Measurements from ENCODE around the gene MAS1L. TPM values are rescaled to one million over a fixed set of nuclear protein-coding genes. Genes with fewer than 3 reads are reported as not detected.

MAS1L gene
- total RNA-seq, 1 donor from 2014 or later = not detected

- no peaks in the 10 kb centered on the region for H3F3A ChIP-seq (ENCODE audit: low read depth)
- no peaks in the 10 kb centered on the region for H3K27me3 Mint-ChIP-seq (ENCODE audit: insufficient read depth, low read depth)
- H3K4me3 ChIP-seq = no peak overlapping the region
- H3K36me3 Mint-ChIP-seq = no peaks in the 10 kb centered on the region
- no peak for TF ChIP-seq EZH2 (IDR thresholded peaks at IDR 0.05)
- no peak for TF ChIP-seq EZH2phosphoT487 (IDR thresholded peaks at IDR 0.05)
- no peak for TF ChIP-seq CTCF (IDR thresholded peaks at IDR 0.05)
- no peak overlapping the region for H3K27ac ChIP-seq
- no peak overlapping the region for H3K9ac ChIP-seq
- no peaks in the 10 kb centered on the region for H3K4me1 Mint-ChIP-seq
- H3K79me2 ChIP-seq (ENCODE audit: low read depth) = no peaks in the 10 kb centered on the region
- H3K4me2 ChIP-seq = no peak overlapping the region
- H3K27ac Mint-ChIP-seq = no peak overlapping the region
- H3K27me3 ChIP-seq = no peaks in the 10 kb centered on the region
- no peaks in the 10 kb centered on the region for H4K20me1 ChIP-seq (ENCODE audit: low read depth)
- H3K36me3 ChIP-seq = no peaks in the 10 kb centered on the region
- DNase-seq (ENCODE audit: low spot score) = no peak
- no peak overlapping the region for H3K4me3 Mint-ChIP-seq
- H3K9me3 ChIP-seq (ENCODE audit: low read depth) = no peaks in the 10 kb centered on the region
- H3K4me1 ChIP-seq = no peaks in the 10 kb centered on the region
- H2AFZ ChIP-seq (replicated peaks) = no peak overlapping the region
- H3K9me3 Mint-ChIP-seq = no peaks in the 10 kb centered on the region
Observed at GRCh38 chr6:29530671-29531310, 43.0 kb upstream of the MAS1L start.

GRCh38 chr6:29529956-29530355, 42.2 kb upstream of the MAS1L start:
- Histone ChIP-seq H3K27ac (no peak overlapping the region), H3K27me3 (no peaks in the 10 kb centered on the region), H2AFZ (replicated peaks) (no peak overlapping the region), H3K79me2 (ENCODE audit: low read depth) (no peaks in the 10 kb centered on the region), H3F3A (ENCODE audit: low read depth) (no peaks in the 10 kb centered on the region), H3K36me3 (no peaks in the 10 kb centered on the region), H3K4me3 (no peak overlapping the region), H4K20me1 (ENCODE audit: low read depth) (no peaks in the 10 kb centered on the region), H3K9ac (no peak overlapping the region), H3K9me3 (ENCODE audit: low read depth) (no peaks in the 10 kb centered on the region), H3K4me2 (no peak overlapping the region), H3K4me1 (peaks cover 3% of the 10 kb centered on the region)
- no peak for DNase-seq (ENCODE audit: low spot score)
- TF ChIP-seq EZH2phosphoT487 (IDR thresholded peaks at IDR 0.05) (no peak), EZH2 (IDR thresholded peaks at IDR 0.05) (no peak), CTCF (IDR thresholded peaks at IDR 0.05) (no peak)
- no peaks in the 10 kb centered on the region for H3K36me3 Mint-ChIP-seq
- no peak overlapping the region for H3K27ac Mint-ChIP-seq
- H3K9me3 Mint-ChIP-seq = no peaks in the 10 kb centered on the region
- no peak overlapping the region for H3K4me3 Mint-ChIP-seq
- no peaks in the 10 kb centered on the region for H3K4me1 Mint-ChIP-seq
- H3K27me3 Mint-ChIP-seq (ENCODE audit: insufficient read depth, low read depth) = no peaks in the 10 kb centered on the region

- no peaks in the 10 kb centered on the region for H3K9me3 ChIP-seq (ENCODE audit: low read depth)
- no peaks in the 10 kb centered on the region for H3F3A ChIP-seq (ENCODE audit: low read depth)
- H3K9ac ChIP-seq = no peak overlapping the region
- Mint-ChIP-seq H3K36me3 (no peaks in the 10 kb centered on the region), H3K27me3 (ENCODE audit: insufficient read depth, low read depth) (no peaks in the 10 kb centered on the region), H3K27ac (no peak overlapping the region), H3K4me1 (no peaks in the 10 kb centered on the region), H3K9me3 (peaks cover 2% of the 10 kb centered on the region), H3K4me3 (no peak overlapping the region)
- TF ChIP-seq EZH2phosphoT487 (IDR thresholded peaks at IDR 0.05) (no peak), EZH2 (IDR thresholded peaks at IDR 0.05) (no peak), CTCF (IDR thresholded peaks at IDR 0.05) (no peak)
- H3K4me2 ChIP-seq = no peak overlapping the region
- peaks cover 5% of the 10 kb centered on the region for H3K4me1 ChIP-seq
- H3K27ac ChIP-seq = no peak overlapping the region
- H3K36me3 ChIP-seq = no peaks in the 10 kb centered on the region
- H3K27me3 ChIP-seq = no peaks in the 10 kb centered on the region
- no peak overlapping the region for H3K4me3 ChIP-seq
- no peak for DNase-seq (ENCODE audit: low spot score)
- no peaks in the 10 kb centered on the region for H4K20me1 ChIP-seq (ENCODE audit: low read depth)
- H3K79me2 ChIP-seq (ENCODE audit: low read depth) = no peaks in the 10 kb centered on the region
- H2AFZ ChIP-seq (replicated peaks) = no peak overlapping the region
Observed at GRCh38 chr6:29528988-29529560, 41.3 kb upstream of the MAS1L start.

Measured in neural progenitor cell (in vitro differentiated cells).